GM12865 (cell line): ENCODE measurements around the gene NFX1.

Experiments used
- DNase-seq: peaks from one replicate; pipeline ENCODE4 v3.0.0; 2010; ENCODE audit warnings: low read depth
- H3K4me3 ChIP-seq: 2 replicates; pipeline ENCODE4 v1.5.1; 2011; ENCODE audit warnings: mild to moderate bottlenecking, low read depth, low read length, control low read depth
- TF ChIP-seq, protein P1 (sequence below): IDR thresholded peaks from 2 replicates; pipeline ENCODE4 v1.5.1; 2011; ENCODE audit warnings: low read length, control low read depth, low read depth, inconsistent platforms; ENCODE audit not compliant: insufficient read depth; ENCODE audit errors: missing control alignments

NFX1 gene

DNA sequence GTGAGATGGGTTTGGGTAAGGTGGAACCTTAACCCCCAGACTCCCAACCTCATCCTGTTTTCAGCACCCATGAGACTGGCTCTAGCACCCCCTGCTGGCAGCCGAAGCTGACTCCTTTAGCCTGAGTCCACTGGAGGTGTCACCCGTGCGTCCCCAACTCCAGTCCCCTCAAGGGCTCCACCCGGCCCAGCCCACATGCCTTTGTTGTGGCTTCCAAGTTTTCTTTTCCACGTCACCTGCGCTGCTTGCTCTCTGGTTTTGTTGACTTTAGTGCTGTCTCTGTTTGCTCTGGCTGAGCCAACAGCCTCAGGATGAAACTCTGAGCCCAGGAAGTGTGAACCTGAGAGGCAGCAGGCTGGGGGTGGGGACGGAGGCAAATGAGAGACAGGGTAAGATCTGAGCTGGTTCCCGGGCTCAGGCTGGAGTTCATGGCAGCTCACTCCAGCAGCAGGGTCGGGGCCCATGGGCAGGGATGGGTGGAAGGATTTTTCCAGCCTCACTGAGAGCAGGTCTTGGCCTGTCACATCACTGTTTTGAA is 125.3 kb downstream of the NFX1 start:
- DNase-seq, result peak; percentile 76
- TF ChIP-seq, protein P1, sequence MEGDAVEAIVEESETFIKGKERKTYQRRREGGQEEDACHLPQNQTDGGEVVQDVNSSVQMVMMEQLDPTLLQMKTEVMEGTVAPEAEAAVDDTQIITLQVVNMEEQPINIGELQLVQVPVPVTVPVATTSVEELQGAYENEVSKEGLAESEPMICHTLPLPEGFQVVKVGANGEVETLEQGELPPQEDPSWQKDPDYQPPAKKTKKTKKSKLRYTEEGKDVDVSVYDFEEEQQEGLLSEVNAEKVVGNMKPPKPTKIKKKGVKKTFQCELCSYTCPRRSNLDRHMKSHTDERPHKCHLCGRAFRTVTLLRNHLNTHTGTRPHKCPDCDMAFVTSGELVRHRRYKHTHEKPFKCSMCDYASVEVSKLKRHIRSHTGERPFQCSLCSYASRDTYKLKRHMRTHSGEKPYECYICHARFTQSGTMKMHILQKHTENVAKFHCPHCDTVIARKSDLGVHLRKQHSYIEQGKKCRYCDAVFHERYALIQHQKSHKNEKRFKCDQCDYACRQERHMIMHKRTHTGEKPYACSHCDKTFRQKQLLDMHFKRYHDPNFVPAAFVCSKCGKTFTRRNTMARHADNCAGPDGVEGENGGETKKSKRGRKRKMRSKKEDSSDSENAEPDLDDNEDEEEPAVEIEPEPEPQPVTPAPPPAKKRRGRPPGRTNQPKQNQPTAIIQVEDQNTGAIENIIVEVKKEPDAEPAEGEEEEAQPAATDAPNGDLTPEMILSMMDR, result peak; percentile 85
- H3K4me3 ChIP-seq, result no peak overlapping the region

DNA sequence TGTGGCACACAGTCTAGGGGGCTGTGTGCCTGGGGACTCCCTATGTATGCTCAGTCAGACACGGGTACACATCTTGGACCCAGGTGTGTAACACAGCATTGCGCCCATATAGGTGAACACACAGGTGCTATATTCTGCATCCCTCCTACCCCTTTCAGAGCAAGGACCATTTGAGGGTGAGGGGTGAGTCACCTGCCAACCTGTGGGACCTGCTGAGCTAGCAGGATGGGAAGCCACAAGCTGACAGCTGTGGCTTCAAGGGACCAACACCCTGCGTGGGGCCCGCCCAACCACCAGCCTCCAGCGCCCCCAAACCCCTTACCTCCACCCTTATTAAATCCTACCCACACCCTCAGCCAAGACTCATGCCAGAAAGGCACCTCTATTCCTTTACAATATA is 126.7 kb downstream of the NFX1 start:
- TF ChIP-seq, protein P1, result no peak
- no peak overlapping the region for H3K4me3 ChIP-seq
- no peak for DNase-seq

DNA sequence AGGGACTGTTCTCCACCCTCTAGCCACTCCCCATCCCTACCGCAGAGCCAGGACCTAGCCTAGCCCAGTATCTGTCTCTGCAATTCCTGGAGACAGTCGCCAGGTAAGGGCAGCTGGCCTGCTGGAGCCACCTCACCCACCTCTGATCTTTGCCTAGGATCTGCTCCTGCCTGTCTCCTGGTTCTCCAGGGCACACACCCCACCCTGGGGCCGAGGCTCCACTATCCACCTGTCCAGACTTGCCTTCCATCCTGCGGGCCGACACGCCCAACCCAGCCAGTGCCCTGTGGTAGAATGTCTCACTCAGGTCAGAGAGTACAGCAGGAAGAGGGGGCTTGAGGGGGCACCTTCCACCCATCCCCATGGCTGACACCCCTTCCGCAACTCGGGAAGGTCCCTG is 127.8 kb downstream of the NFX1 start:
- TF ChIP-seq, protein P1, result no peak
- no peak for DNase-seq
- H3K4me3 ChIP-seq, result no peak overlapping the region

DNA sequence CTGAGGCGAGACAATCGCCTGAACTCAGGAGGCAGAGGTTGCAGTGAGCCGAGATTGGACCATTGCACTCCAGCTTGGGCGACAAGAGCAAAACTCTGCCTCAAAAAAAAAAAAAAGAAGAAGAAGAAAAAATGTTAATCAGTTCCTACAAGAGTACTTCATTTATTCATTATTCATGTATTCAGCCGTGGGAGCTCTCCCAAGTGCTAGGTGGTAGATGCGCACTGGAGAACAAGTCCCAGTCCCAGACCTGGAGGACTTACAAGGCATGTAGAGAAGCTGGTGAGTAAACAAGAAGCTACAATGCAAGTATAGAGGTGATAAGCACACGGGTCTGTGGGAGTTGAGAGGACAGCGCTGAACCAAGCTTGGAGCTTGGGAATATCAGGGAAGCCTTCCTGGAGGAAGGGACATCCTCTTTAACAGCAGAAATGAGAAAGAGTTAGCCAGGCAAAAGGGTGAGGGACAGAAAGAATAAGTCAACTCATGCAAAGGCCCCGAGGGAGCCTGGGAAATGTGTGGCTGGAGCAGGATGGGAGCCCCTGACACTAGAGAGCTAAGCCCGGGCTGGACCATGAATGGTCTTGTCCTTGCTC is 129.5 kb downstream of the NFX1 start:
- H3K4me3 ChIP-seq, result no peak overlapping the region
- no peak for DNase-seq
- TF ChIP-seq, protein P1, result no peak
